Astrocyte of the cerebellum (primary cell): ENCODE measurements around the gene KLK1.

Experiments used
- DNase-seq: peaks from one replicate; pipeline ENCODE4 v3.0.0-alpha.2; 2011; ENCODE audit warnings: low read depth
- H3K4me3 ChIP-seq: 2 replicates; pipeline ENCODE4 v1.5.1; 2011; ENCODE audit warnings: mild to moderate bottlenecking, low read depth, low read length, moderate library complexity
- in situ Hi-C: cut with HindIII; loops from 2 replicates; pipeline ENCODE4 v1.10.0; 2017; ENCODE audit warnings: low sequenced_read_pairs
- TF ChIP-seq, protein P1 (sequence below): IDR thresholded peaks from 2 replicates; pipeline ENCODE4 v1.5.1; 2012; ENCODE audit warnings: low read length, low read depth, moderate library complexity, mild to moderate bottlenecking; ENCODE audit errors: missing control alignments

KLK1 gene

DNA sequence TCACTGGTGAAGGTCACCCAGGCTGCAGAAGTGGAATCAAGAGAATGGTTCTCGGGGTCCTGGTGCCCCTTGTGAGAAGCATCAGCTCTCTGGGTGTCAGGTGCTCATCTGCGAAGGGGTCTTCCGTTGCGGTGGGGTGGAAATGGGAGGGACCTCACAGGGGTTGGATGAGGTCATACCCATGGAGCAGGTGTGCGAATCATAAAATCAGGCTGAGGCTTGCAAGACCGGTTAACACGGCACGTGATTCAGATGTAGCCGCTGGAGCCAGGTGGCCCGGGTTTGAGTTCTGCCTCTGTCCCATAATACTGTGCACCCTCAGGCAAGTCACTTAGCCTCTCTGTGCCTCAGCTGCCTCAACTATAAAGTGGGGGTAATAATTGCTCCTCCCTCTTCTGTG, 13.7 kb upstream of the KLK1 start:
- TF ChIP-seq, protein P1, sequence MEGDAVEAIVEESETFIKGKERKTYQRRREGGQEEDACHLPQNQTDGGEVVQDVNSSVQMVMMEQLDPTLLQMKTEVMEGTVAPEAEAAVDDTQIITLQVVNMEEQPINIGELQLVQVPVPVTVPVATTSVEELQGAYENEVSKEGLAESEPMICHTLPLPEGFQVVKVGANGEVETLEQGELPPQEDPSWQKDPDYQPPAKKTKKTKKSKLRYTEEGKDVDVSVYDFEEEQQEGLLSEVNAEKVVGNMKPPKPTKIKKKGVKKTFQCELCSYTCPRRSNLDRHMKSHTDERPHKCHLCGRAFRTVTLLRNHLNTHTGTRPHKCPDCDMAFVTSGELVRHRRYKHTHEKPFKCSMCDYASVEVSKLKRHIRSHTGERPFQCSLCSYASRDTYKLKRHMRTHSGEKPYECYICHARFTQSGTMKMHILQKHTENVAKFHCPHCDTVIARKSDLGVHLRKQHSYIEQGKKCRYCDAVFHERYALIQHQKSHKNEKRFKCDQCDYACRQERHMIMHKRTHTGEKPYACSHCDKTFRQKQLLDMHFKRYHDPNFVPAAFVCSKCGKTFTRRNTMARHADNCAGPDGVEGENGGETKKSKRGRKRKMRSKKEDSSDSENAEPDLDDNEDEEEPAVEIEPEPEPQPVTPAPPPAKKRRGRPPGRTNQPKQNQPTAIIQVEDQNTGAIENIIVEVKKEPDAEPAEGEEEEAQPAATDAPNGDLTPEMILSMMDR: no peak
- no peak for DNase-seq
- no peak overlapping the region for H3K4me3 ChIP-seq
- in situ Hi-C loops: no loop called here

- H3K4me3 ChIP-seq: no peak overlapping the region
- TF ChIP-seq, protein P1: no peak
- in situ Hi-C loops: no loop called here
- no peak for DNase-seq
These were observed 13.1 kb upstream of the KLK1 start for GRCh38 chr19:50836543-50837195.

DNA sequence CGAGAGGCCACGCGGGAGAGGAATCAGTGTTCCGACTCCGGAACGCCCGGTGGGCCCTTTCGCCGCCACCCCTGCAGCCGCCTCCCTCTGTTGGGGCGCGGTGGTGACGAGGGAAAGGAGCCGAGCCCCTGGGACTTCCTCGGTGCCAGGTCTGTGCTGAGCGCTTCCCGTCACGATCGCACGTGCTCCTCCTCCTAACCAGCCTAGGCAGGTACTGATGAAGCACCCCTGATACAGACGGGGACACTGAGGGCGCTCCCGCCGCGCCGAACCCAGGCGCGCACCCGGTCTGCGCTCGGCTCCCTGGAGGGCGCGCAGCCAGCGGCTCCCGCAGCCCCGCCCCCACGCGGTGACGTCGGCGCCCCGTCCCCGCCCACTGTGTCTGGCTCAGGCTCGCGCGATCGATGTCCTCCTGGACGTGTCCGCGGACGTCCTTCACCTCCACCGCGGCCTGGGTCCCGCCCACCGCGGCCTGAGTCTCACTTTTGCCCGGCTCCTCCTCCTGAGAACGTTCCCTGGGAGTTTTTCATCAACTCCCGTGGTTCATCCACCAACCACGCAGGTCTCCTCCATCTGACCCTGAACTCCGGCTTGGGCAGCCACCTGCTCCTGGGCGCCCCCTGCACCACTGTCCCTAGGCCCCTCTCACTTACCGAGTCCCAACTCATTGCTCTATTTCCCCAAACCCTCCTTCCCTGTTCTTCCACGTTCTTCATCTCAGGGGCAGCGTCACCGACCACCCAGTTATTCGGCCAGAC, 12.4 kb upstream of the KLK1 start:
- TF ChIP-seq, protein P1: no peak
- H3K4me3 ChIP-seq: peak overlapping the region; percentile 49
- no peak for DNase-seq
- in situ Hi-C loops: no loop called here

- TF ChIP-seq, protein P1: no peak
- in situ Hi-C loops: no loop called here
- no peak for DNase-seq
These were observed 11.7 kb upstream of the KLK1 start for GRCh38 chr19:50835103-50835784.

GRCh38 chr19:50833802-50834167, 10.2 kb upstream of the KLK1 start:
- no peak overlapping the region for H3K4me3 ChIP-seq
- TF ChIP-seq, protein P1: no peak
- no peak for DNase-seq
- in situ Hi-C loops: no loop called here

More at GRCh38 chr19:50835103-50835784, 11.7 kb upstream of the KLK1 start:
- peak overlapping the region; percentile 49 for H3K4me3 ChIP-seq

DNA sequence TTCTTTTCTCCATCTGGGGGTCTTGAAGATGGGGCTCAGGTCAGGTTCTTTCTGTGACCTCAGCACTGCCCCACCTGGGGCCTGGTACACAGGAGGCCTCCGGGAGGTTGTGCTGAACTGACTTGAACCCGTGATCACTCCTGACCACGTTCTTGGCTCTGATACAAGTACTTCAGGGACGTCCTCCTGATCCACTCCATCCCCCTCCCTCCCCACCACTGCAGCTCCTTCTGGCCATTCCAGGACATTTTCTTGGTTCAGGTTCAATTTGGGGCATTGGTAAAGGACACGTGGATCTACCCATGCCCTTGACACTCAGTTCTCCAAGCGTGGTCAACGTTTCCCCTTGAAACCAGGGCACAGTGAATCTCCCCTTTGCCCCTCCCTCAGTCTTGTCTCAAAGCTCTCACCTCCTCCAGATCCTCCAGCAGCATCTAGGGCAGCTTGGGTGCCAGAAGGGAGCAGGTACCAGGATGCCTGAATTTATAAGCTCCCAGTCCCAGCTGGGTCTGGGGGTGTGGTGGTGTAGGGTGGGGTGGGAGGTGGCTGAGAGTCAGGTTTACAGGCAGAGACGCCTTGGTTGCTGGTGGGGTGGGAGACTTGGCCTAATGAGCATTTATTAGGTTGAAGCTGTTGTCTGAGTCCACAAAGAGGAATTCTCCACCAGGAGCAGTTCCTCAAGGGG, 9.7 kb upstream of the KLK1 start, which contains the start of gene KLK15:
Gene KLK15, minus strand, starts transcription at position 458 of the 685 bp plus-strand sequence. CDS start 2,082 bp downstream, outside the sequence.
- TF ChIP-seq, protein P1: no peak
- no peak for DNase-seq
- in situ Hi-C loops: no loop called here
- no peak within 1 kb of the TSS for H3K4me3 ChIP-seq
